Inflammatory macrophage treated with lipopolysaccharide for 1 hour (primary cell): ENCODE results near the gene PIMREG.

Experiments
- DNase-seq, 2 donors: peaks; one replicate each; pipeline ENCODE4 v3.0.0-alpha.2; 2020 to 2022

The PIMREG gene

GRCh38 chr17:6462692-6463091 lies 18.4 kb downstream of the PIMREG start:
- DNase-seq: no peak

- no peak for DNase-seq
Measured at GRCh38 chr17:6463616-6464445, 19.6 kb downstream of the PIMREG start.

GRCh38 chr17:6464446-6465041 lies 20.3 kb downstream of the PIMREG start:
- DNase-seq: no peak

GRCh38 chr17:6465206-6466003 lies 21.1 kb downstream of the PIMREG start:
- DNase-seq: no peak

- DNase-seq: no peak
Measured at GRCh38 chr17:6467567-6467966, 23.3 kb downstream of the PIMREG start.

- no peak for DNase-seq
Measured at GRCh38 chr17:6468051-6468790, 24.0 kb downstream of the PIMREG start.

GRCh38 chr17:6470146-6470718 lies 26.0 kb downstream of the PIMREG start:
- DNase-seq: no peak

- DNase-seq: peak in 1 of 2 donors; percentile 33
Measured at GRCh38 chr17:6470751-6471521, 26.7 kb downstream of the PIMREG start.

- peak; percentile 3 to 18 for DNase-seq
Measured at GRCh38 chr17:6471531-6472465, 27.5 kb downstream of the PIMREG start.

- no peak for DNase-seq
Measured at GRCh38 chr17:6472517-6472916, 28.3 kb downstream of the PIMREG start.

GRCh38 chr17:6473128-6473767 lies 29.0 kb downstream of the PIMREG start:
- DNase-seq: peak; percentile 59 to 88

GRCh38 chr17:6474376-6474775 lies 30.1 kb downstream of the PIMREG start:
- no peak for DNase-seq

- DNase-seq: no peak
Measured at GRCh38 chr17:6474906-6475305, 30.7 kb downstream of the PIMREG start.

- no peak for DNase-seq
Measured at GRCh38 chr17:6475411-6475810, 31.2 kb downstream of the PIMREG start.

GRCh38 chr17:6476076-6476809 lies 32.0 kb downstream of the PIMREG start:
- DNase-seq: no peak

- no peak for DNase-seq
Measured at GRCh38 chr17:6476810-6477179, 32.5 kb downstream of the PIMREG start.

- DNase-seq: no peak
Measured at GRCh38 chr17:6477831-6478383, 33.7 kb downstream of the PIMREG start.

GRCh38 chr17:6478486-6478885 lies 34.2 kb downstream of the PIMREG start:
- DNase-seq: no peak
